LNCaP clone FGC (cell line): ENCODE data around the gene RUVBL2.
"Not testable (repeated sequence)": the region's sequence is repeated elsewhere in the genome, so short reads cannot be mapped to it uniquely, and the experiment has no call there.

Source experiments
- DNase-seq: peaks from one replicate; pipeline ENCODE4 v3.0.0-alpha.2; 2011; ENCODE audit warnings: low read depth
- H3K4me3 ChIP-seq: 2 replicates; pipeline ENCODE4 v1.5.1; 2011; ENCODE audit warnings: mild to moderate bottlenecking, low read depth, low read length, control low read depth
- TF ChIP-seq, protein P1 (sequence below): IDR thresholded peaks from 2 replicates; pipeline ENCODE4 v1.5.1; 2012; ENCODE audit warnings: mild to moderate bottlenecking; ENCODE audit not compliant: control insufficient read depth, insufficient read depth; ENCODE audit errors: extremely low read depth

The RUVBL2 gene

DNA sequence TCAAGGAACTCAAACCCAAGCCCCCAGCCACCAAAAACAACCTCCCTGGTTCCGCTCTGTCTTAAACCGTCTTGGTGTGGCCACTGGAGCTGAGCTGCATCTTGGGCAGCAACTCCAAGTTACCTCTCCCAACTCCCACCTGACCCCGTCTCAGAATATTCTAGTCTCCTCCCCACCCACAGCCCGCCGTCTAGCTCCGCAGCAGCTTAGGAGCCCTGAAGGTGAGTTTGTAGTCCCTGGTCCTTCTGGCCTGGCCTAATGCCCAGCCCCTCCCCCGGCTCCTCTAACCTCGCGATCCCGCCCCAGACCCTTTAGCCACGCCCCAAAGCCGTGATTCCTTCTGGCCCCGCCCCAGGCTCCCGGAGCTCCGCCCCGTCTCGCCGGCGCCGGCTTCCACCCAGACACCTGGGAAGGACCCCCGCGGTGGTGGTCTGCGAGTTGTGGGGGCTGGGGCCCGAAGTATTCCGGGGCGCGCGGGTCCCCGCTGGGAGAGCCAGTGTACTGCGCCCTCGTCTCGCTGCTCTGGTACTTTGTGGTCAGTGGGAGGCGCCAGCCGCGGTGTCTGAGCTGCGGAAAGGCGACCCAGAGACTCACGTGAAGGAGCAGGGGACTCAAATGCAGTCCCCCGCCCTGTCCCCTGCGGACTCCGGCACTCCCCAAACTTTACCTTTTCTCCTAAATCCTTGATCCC lies 25.7 kb downstream of the RUVBL2 start:
- no peak for DNase-seq
- peak overlapping the region; percentile 41 for H3K4me3 ChIP-seq
- TF ChIP-seq, protein P1, sequence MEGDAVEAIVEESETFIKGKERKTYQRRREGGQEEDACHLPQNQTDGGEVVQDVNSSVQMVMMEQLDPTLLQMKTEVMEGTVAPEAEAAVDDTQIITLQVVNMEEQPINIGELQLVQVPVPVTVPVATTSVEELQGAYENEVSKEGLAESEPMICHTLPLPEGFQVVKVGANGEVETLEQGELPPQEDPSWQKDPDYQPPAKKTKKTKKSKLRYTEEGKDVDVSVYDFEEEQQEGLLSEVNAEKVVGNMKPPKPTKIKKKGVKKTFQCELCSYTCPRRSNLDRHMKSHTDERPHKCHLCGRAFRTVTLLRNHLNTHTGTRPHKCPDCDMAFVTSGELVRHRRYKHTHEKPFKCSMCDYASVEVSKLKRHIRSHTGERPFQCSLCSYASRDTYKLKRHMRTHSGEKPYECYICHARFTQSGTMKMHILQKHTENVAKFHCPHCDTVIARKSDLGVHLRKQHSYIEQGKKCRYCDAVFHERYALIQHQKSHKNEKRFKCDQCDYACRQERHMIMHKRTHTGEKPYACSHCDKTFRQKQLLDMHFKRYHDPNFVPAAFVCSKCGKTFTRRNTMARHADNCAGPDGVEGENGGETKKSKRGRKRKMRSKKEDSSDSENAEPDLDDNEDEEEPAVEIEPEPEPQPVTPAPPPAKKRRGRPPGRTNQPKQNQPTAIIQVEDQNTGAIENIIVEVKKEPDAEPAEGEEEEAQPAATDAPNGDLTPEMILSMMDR, result 0 out of 2 replicates have a peak, but pooled peaks have one; percentile 1

DNA sequence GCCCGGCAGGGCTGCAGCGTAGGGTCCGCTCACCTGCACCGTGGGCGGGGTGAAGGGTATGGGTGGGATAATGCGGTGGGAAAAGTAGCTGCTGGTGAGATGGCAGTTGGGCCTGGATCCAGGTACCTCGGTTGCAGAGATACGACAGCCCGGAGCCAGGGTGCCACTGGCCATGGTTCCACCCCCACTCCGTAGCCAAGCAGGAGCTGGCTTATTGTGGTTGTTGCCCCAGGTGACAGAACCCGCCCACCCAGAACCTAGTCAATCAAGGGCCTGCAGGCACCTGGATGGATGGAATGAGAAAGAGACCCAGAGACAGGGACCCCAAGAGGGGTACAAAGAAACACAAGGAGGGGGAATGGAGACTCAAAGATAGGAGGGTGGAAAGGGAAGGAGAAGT lies 26.7 kb downstream of the RUVBL2 start:
- DNase-seq, result no peak
- H3K4me3 ChIP-seq, result no peak overlapping the region
- TF ChIP-seq, protein P1, result no peak

DNA sequence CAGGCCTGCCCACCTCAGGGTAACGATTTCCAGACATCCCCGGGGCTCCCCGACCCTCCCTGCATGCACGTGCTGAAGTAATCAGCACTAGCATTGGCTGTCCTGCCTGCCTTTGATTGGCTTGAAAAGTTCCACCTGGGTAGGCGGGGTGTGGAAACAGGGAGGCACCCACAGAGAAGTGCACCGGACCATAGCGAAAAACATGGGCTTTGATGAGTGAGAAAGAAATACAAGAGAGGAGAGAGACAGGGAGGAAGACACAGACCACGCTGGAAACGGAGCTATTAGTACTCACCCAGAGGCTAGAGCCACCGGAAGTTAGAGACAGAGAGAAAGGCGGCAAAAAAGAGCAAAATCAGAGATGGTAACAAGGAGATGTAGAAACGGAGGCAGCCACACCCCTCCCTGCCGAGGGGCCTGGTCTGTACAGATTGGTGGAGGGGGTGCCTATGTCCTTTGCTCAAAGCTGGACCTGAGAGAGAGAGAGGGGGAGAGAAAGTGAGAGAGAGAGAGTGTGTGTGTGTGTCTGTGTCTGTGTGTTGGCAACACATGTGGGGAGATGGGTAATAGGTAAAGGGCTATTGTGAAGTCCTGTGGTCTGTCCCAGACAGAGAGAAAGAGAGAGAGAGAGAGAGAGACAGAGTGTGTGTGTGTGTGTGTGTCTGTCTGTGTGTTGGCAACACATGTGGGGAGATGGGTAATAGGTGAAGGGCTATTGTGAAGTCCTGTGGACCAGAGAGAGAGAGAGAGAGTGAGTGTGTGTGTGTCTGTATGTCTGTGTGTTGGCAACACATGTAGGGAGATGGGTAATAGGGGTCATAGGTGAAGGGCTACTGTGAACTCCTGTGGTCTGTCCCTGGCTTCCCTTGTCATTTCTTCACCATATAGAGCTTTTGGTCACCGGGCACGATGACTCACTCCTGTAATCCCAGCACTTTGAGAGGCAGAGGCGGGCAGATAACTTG lies 27.5 kb downstream of the RUVBL2 start:
- no peak for DNase-seq
- H3K4me3 ChIP-seq, result no peak overlapping the region
- TF ChIP-seq, protein P1, result no peak

DNA sequence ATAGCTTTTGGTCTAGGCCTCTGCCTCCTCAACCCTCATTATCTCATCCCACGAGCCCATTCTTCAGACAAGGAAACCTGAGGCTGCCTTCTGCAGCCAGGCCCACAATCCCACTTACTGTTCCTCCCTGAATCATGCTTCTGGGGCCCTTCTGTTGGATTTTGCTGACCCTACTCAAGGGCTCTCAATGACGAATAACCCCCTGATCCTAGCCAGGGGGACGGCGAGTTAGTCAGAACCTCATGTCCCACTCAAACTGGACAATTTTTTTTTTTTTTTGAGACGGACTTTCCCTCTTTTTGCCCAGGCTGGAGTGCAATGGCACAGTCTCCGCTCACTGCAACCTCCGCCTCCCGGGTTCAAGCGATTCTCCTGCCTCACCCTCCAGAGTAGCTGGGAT lies 28.4 kb downstream of the RUVBL2 start:
- no peak for DNase-seq
- no peak overlapping the region for H3K4me3 ChIP-seq
- TF ChIP-seq, protein P1, result no peak

DNA sequence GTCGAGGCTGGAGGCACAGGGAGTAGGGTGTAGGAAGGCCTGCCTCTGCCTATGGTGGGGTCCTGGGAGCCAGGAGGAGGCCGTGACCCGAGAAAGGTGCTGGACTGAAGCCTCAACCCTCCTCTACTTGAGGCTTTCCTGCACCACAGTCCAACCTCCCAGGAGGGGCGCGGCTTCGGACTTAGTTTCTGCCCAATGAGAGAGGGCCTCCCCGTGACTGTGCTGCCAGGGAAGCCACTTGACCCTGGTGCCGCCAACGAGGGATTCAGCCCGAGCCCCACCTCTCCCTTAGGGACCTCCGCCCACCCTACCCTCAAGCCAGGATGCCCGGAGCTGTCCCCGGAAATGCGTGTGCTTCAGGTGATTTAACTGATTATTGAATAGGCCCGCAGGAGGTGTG lies 30.5 kb downstream of the RUVBL2 start, which contains the start of gene CGB3:
TSS of gene CGB3 (minus strand) at position 101 of the 400 bp plus-strand sequence. CDS start 362 bp downstream, outside the sequence.
- DNase-seq, result not testable (repeated sequence)

DNA sequence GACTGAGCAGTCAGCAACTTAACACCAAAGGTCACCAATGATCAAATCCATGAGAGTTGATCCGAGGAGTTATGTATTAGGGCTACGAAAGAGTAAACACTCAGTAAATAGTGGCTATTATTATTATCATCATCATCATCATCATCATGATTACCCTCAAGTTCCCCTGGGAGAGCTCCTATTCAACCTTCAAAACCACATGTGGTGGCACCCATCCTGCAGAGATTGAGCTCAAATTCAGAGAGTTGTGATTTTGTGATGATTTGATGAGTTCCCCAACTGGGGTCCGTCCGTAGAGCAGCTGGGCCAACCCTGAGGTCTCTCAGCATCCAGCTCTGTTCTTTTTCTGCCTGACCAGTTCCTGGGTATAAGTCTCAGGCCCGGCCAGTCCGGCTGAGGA lies 31.4 kb downstream of the RUVBL2 start:
- DNase-seq, H3K4me3 ChIP-seq: not testable (repeated sequence)

More for the DNA sequence above, 30.5 kb downstream of the RUVBL2 start, which contains the start of gene CGB3:
- not testable (repeated sequence) for H3K4me3 ChIP-seq

DNA sequence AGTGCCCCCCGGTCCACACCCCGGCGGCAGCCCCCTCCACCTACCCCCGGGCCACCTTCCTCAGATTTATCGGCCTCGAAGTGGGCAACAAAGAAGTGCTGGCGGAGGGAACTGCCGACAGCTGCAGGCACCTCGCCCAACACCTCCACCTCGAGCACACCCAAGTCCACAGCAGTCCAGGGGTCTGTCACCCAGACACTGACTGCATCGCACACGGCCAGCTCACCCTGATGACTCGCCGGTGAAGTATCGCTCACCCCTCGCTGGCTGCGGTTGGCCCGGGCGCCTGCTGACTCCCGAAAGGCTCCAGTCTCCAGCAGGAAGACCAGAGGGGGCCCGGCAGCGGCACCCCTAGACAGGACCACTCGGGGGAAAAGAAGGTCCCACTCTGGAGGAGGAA lies 31.9 kb downstream of the RUVBL2 start:
- H3K4me3 ChIP-seq, DNase-seq: not testable (repeated sequence)

DNA sequence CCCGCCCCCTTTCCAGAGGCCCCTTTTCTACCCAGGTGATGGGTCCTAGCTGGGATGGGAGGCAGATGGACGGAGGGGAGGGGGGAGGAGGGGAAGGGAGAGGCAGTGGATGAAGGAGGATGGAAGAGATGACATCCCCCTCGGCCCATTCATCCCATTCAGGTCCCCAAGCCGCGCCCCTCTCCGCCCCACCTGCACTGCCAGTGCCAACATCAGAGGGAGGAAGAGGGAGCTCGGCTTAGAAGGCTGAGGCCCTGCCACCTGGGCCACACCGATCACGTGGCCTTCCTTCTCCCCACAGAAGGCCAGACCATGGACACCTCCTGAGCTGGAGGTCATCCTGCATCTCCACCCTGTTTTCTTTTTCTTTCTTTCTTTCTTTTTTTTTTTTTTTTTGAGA lies 35.0 kb downstream of the RUVBL2 start:
- H3K4me3 ChIP-seq, DNase-seq: not testable (repeated sequence)

DNA sequence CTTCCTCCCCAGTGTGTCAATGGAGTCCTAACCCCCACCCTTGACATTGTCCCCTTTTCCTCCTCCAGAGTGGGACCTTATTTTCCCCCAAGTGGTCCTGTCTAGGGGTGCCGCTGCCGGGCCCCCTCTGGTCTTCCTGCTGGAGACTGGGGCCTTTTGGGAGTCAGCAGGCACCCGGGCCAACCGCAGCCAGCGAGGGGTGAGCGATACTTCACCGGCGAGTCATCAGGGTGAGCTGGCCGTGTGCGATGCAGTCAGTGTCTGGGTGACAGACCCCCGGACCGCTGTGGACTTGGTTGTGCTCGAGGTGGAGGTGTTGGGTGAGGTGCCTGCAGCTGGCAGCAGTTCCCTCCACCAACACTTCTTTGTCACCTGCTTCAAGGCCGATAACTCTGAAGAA lies 36.1 kb downstream of the RUVBL2 start:
- H3K4me3 ChIP-seq, DNase-seq: not testable (repeated sequence)

DNA sequence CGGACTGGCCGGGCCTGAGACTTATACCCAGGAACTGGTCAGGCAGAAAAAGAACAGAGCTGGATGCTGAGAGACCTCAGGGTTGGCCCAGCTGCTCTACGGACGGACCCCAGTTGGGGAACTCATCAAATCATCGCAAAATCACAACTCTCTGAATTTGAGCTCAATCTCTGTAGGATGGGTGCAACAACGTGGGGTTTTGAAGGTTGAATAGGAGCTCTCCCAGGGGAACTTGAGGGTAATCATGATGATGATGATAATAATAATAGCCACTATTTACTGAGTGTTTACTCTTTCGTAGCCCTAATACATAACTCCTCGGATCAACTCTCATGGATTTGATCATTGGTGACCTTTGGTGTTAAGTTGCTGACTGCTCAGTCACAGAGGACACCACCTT lies 36.6 kb downstream of the RUVBL2 start:
- H3K4me3 ChIP-seq, DNase-seq: not testable (repeated sequence)
